Stimulated activated naive CD8-positive, alpha-beta T cell treated with anti-CD3 and anti-CD28 coated beads, Interleukin-15, Interleukin-2, amounts not matched to agents 100 U/mL and 50 U/mL, for 24 hours (primary cell): Measurements from ENCODE around the gene FOXC2.

ENCODE experiments used
- ATAC-seq: fragments of 150-1000 bp; cut with Tn5 transposase; one replicate; pipeline ENCODE4 v1.10.0; 2021
- DNase-seq: peaks from one replicate; pipeline ENCODE4 v3.0.0; 2021

Gene FOXC2

GRCh38 chr16:86614699-86615098 is 48.1 kb downstream of the FOXC2 start:
- no peak for ATAC-seq
- DNase-seq = no peak

- ATAC-seq = no peak
- no peak for DNase-seq
These were observed 50.3 kb downstream of the FOXC2 start for GRCh38 chr16:86616906-86617305.

- no peak for DNase-seq
These were observed 52.0 kb downstream of the FOXC2 start for GRCh38 chr16:86618431-86619238.

More at GRCh38 chr16:86618431-86619238, 52.0 kb downstream of the FOXC2 start:
- ATAC-seq = no peak
